ENCODE measurements around the gene PRIM2.
"Not testable (repeated sequence)": the region's sequence is repeated elsewhere in the genome, so short reads cannot be mapped to it uniquely, and the experiment has no call there.

The PRIM2 gene

GRCh38 chr6:57605303-57605702, 287.9 kb downstream of the PRIM2 start:
- H3K4me1 ChIP-seq (ENCODE audit: control insufficient read depth, insufficient read depth, low read length, poor library complexity, severe bottlenecking); H3K27me3 ChIP-seq (replicated peaks; ENCODE audit: control insufficient read depth, insufficient read depth, low read length, poor library complexity, severe bottlenecking); H3K27ac ChIP-seq (ENCODE audit: insufficient read depth, low read length, poor library complexity, severe bottlenecking); H3K9me3 ChIP-seq (ENCODE audit: control insufficient read depth, low read length); H3K4me3 ChIP-seq (ENCODE audit: insufficient read depth, low read depth, low read length, poor library complexity, severe bottlenecking); DNase-seq; H3K36me3 ChIP-seq (ENCODE audit: control insufficient read depth, insufficient read depth, low read length): not testable (repeated sequence)

GRCh38 chr6:57606331-57606730, 288.9 kb downstream of the PRIM2 start:
- not testable (repeated sequence) for H3K9me3 ChIP-seq (ENCODE audit: control insufficient read depth, low read length); DNase-seq

GRCh38 chr6:57610612-57611011, 293.2 kb downstream of the PRIM2 start:
- not testable (repeated sequence) for H3K36me3 ChIP-seq (ENCODE audit: control insufficient read depth, insufficient read depth, low read length); H3K9me3 ChIP-seq (ENCODE audit: control insufficient read depth, low read length); H3K27ac ChIP-seq (ENCODE audit: insufficient read depth, low read length, poor library complexity, severe bottlenecking); DNase-seq; H3K4me3 ChIP-seq (ENCODE audit: insufficient read depth, low read depth, low read length, poor library complexity, severe bottlenecking); H3K27me3 ChIP-seq (replicated peaks; ENCODE audit: control insufficient read depth, insufficient read depth, low read length, poor library complexity, severe bottlenecking); H3K4me1 ChIP-seq (ENCODE audit: control insufficient read depth, insufficient read depth, low read length, poor library complexity, severe bottlenecking)

More at GRCh38 chr6:57606331-57606730, 288.9 kb downstream of the PRIM2 start:
- not testable (repeated sequence) for H3K27ac ChIP-seq (ENCODE audit: insufficient read depth, low read length, poor library complexity, severe bottlenecking); H3K27me3 ChIP-seq (replicated peaks; ENCODE audit: control insufficient read depth, insufficient read depth, low read length, poor library complexity, severe bottlenecking); H3K4me1 ChIP-seq (ENCODE audit: control insufficient read depth, insufficient read depth, low read length, poor library complexity, severe bottlenecking); H3K36me3 ChIP-seq (ENCODE audit: control insufficient read depth, insufficient read depth, low read length); H3K4me3 ChIP-seq (ENCODE audit: insufficient read depth, low read depth, low read length, poor library complexity, severe bottlenecking)

- H3K4me1 ChIP-seq (ENCODE audit: control insufficient read depth, insufficient read depth, low read length, poor library complexity, severe bottlenecking); DNase-seq; H3K4me3 ChIP-seq (ENCODE audit: insufficient read depth, low read depth, low read length, poor library complexity, severe bottlenecking); H3K36me3 ChIP-seq (ENCODE audit: control insufficient read depth, insufficient read depth, low read length); H3K27me3 ChIP-seq (replicated peaks; ENCODE audit: control insufficient read depth, insufficient read depth, low read length, poor library complexity, severe bottlenecking); H3K27ac ChIP-seq (ENCODE audit: insufficient read depth, low read length, poor library complexity, severe bottlenecking); H3K9me3 ChIP-seq (ENCODE audit: control insufficient read depth, low read length): not testable (repeated sequence)
Measured at GRCh38 chr6:57618959-57619358, 301.5 kb downstream of the PRIM2 start.

- not testable (repeated sequence) for H3K4me3 ChIP-seq (ENCODE audit: insufficient read depth, low read depth, low read length, poor library complexity, severe bottlenecking); H3K27ac ChIP-seq (ENCODE audit: insufficient read depth, low read length, poor library complexity, severe bottlenecking); H3K36me3 ChIP-seq (ENCODE audit: control insufficient read depth, insufficient read depth, low read length); DNase-seq; H3K9me3 ChIP-seq (ENCODE audit: control insufficient read depth, low read length); H3K27me3 ChIP-seq (replicated peaks; ENCODE audit: control insufficient read depth, insufficient read depth, low read length, poor library complexity, severe bottlenecking); H3K4me1 ChIP-seq (ENCODE audit: control insufficient read depth, insufficient read depth, low read length, poor library complexity, severe bottlenecking)
Measured at GRCh38 chr6:57631773-57632172, 314.3 kb downstream of the PRIM2 start.

- H3K4me1 ChIP-seq (ENCODE audit: control insufficient read depth, insufficient read depth, low read length, poor library complexity, severe bottlenecking); H3K4me3 ChIP-seq (ENCODE audit: insufficient read depth, low read depth, low read length, poor library complexity, severe bottlenecking); H3K9me3 ChIP-seq (ENCODE audit: control insufficient read depth, low read length); H3K36me3 ChIP-seq (ENCODE audit: control insufficient read depth, insufficient read depth, low read length); DNase-seq; H3K27me3 ChIP-seq (replicated peaks; ENCODE audit: control insufficient read depth, insufficient read depth, low read length, poor library complexity, severe bottlenecking); H3K27ac ChIP-seq (ENCODE audit: insufficient read depth, low read length, poor library complexity, severe bottlenecking): not testable (repeated sequence)
Measured at GRCh38 chr6:57658526-57658925, 341.1 kb downstream of the PRIM2 start.

- not testable (repeated sequence) for H3K4me3 ChIP-seq (ENCODE audit: insufficient read depth, low read depth, low read length, poor library complexity, severe bottlenecking); H3K9me3 ChIP-seq (ENCODE audit: control insufficient read depth, low read length)
Measured at GRCh38 chr6:57659794-57660193, 342.4 kb downstream of the PRIM2 start.

GRCh38 chr6:57660940-57661339, 343.5 kb downstream of the PRIM2 start:
- not testable (repeated sequence) for DNase-seq; H3K4me3 ChIP-seq (ENCODE audit: insufficient read depth, low read depth, low read length, poor library complexity, severe bottlenecking); H3K27ac ChIP-seq (ENCODE audit: insufficient read depth, low read length, poor library complexity, severe bottlenecking); H3K27me3 ChIP-seq (replicated peaks; ENCODE audit: control insufficient read depth, insufficient read depth, low read length, poor library complexity, severe bottlenecking); H3K36me3 ChIP-seq (ENCODE audit: control insufficient read depth, insufficient read depth, low read length); H3K9me3 ChIP-seq (ENCODE audit: control insufficient read depth, low read length); H3K4me1 ChIP-seq (ENCODE audit: control insufficient read depth, insufficient read depth, low read length, poor library complexity, severe bottlenecking)

More at GRCh38 chr6:57659794-57660193, 342.4 kb downstream of the PRIM2 start:
- not testable (repeated sequence) for H3K36me3 ChIP-seq (ENCODE audit: control insufficient read depth, insufficient read depth, low read length); H3K27me3 ChIP-seq (replicated peaks; ENCODE audit: control insufficient read depth, insufficient read depth, low read length, poor library complexity, severe bottlenecking); H3K27ac ChIP-seq (ENCODE audit: insufficient read depth, low read length, poor library complexity, severe bottlenecking); H3K4me1 ChIP-seq (ENCODE audit: control insufficient read depth, insufficient read depth, low read length, poor library complexity, severe bottlenecking); DNase-seq

- not testable (repeated sequence) for DNase-seq; H3K4me1 ChIP-seq (ENCODE audit: control insufficient read depth, insufficient read depth, low read length, poor library complexity, severe bottlenecking); H3K27ac ChIP-seq (ENCODE audit: insufficient read depth, low read length, poor library complexity, severe bottlenecking); H3K27me3 ChIP-seq (replicated peaks; ENCODE audit: control insufficient read depth, insufficient read depth, low read length, poor library complexity, severe bottlenecking); H3K9me3 ChIP-seq (ENCODE audit: control insufficient read depth, low read length); H3K36me3 ChIP-seq (ENCODE audit: control insufficient read depth, insufficient read depth, low read length); H3K4me3 ChIP-seq (ENCODE audit: insufficient read depth, low read depth, low read length, poor library complexity, severe bottlenecking)
Measured at GRCh38 chr6:57668108-57668507, 350.7 kb downstream of the PRIM2 start.

- not testable (repeated sequence) for H3K27me3 ChIP-seq (replicated peaks; ENCODE audit: control insufficient read depth, insufficient read depth, low read length, poor library complexity, severe bottlenecking); H3K36me3 ChIP-seq (ENCODE audit: control insufficient read depth, insufficient read depth, low read length); H3K4me1 ChIP-seq (ENCODE audit: control insufficient read depth, insufficient read depth, low read length, poor library complexity, severe bottlenecking); DNase-seq; H3K27ac ChIP-seq (ENCODE audit: insufficient read depth, low read length, poor library complexity, severe bottlenecking); H3K9me3 ChIP-seq (ENCODE audit: control insufficient read depth, low read length); H3K4me3 ChIP-seq (ENCODE audit: insufficient read depth, low read depth, low read length, poor library complexity, severe bottlenecking)
Measured at GRCh38 chr6:57671237-57671636, 353.8 kb downstream of the PRIM2 start.
